ENCODE results near the gene CTNND2.

GRCh38 chr5:11734369-11734768 is 169.9 kb downstream of the CTNND2 start:
- TF ChIP-seq CTCF (IDR thresholded peaks at IDR 0.05; ENCODE audit: low read length): no peak
- TF ChIP-seq EZH2phosphoT487 (IDR thresholded peaks at IDR 0.05; ENCODE audit: low read length): no peak
- no peak for TF ChIP-seq EZH2 (optimal IDR thresholded peaks at IDR 0.05; ENCODE audit: low read depth, low read length)
